ENCODE measurements around the gene LUZP4.
A peak's percentile ranks its signal among the peaks of the same experiment; 100 is the strongest.
"Not testable (repeated sequence)": the region's sequence is repeated elsewhere in the genome, so short reads cannot be mapped to it uniquely, and the experiment has no call there.

LUZP4 gene, protein sequence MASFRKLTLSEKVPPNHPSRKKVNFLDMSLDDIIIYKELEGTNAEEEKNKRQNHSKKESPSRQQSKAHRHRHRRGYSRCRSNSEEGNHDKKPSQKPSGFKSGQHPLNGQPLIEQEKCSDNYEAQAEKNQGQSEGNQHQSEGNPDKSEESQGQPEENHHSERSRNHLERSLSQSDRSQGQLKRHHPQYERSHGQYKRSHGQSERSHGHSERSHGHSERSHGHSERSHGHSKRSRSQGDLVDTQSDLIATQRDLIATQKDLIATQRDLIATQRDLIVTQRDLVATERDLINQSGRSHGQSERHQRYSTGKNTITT

DNA sequence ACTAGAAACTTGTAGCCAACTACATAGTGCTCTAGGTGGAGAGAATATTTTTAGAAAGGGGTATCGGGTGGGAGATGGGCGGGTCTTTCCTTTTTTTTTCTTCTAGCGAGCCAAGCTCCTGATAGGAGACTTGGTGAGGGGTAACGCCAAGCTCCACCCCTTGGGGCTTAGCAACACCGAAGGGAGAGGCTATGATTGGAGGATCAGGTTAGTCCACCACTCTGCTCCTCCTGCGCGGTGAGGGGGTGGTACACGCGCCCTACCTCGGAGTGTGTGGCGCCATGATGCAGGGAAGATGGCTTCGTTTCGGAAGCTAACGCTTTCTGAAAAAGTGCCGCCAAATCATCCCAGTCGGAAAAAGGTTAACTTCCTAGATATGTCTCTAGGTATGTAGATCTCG, at the start of gene LUZP4:
LUZP4 (plus strand) TSS at position 251 of the 400 bp plus-strand sequence; CDS start at position 296, 45 bp downstream.
- no peak for DNase-seq

- no peak for DNase-seq
These were observed 37.9 kb upstream of the LUZP4 start for GRCh38 chrX:115251458-115252233.

- no peak for DNase-seq
These were observed 34.5 kb upstream of the LUZP4 start for GRCh38 chrX:115255003-115255402.

DNA sequence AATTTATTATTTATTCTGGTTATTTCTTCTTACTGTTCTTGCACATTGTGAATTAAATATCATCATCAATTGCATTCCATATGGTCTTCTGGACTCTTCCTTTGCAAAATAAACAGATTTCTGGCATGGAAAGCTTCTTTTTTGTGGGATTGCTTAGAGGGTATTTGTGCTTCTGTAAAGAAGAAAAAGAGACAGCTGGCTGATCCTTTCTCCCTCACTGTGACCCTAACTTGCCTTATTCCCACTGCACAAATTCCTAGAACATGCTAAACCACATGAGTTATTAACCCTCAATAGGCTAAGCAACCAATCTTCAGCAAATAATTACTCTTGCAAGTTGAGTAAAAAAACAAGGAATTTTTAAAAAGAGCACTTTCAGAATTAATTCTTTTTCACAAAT, 31.8 kb upstream of the LUZP4 start:
- no peak for DNase-seq

DNA sequence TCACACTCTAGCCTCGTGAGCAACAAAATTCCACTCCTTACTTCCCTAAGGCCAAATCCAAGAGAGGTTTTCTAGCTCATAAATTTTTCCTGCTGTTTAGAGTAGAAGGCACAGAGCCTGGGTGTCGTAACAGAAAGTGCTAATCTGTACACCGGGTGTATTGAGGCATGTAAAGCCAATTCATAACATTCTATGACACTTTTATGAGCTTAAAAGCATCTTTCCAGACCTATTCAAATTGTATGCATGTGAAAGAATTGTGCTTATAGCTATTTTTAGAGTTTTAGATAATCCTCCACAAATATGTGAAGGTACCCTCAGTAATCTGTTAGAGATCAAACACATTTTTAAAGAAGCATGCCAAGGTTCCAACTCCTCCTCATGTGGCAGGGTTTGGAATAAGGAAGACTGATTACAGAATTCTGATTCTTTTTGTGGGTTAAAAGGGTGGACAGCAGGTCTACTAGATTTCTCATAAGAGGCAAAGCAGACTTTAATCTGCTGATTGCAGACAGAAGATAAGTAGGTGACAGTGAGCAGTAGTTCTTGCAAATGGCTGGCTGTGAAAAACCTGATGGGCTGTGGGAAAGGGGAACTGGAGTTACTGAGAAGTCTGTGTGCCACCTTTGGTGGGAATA, 30.2 kb upstream of the LUZP4 start:
- no peak for DNase-seq

- DNase-seq: no peak
These were observed 29.2 kb upstream of the LUZP4 start for GRCh38 chrX:115260330-115260729.

DNA sequence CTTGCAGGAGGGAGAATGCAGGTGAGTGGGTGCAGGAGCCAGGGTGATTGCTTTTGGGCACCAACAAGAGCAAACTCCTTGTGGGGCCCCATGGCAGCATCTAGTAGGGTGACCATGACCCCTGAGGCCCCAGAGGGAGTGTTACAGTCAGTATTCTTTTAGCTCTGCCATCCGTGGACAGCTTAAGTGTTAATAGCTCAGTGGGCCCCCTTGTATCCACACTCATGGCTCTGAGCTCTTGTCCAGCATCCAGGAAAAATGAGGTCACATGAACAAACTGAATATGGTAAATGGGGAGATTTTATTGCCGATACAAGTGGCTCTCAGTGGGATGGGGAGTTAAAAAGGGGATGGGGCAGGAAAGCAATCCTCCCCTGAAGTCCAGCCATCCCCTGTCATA, 28.4 kb upstream of the LUZP4 start:
- DNase-seq: no peak

DNA sequence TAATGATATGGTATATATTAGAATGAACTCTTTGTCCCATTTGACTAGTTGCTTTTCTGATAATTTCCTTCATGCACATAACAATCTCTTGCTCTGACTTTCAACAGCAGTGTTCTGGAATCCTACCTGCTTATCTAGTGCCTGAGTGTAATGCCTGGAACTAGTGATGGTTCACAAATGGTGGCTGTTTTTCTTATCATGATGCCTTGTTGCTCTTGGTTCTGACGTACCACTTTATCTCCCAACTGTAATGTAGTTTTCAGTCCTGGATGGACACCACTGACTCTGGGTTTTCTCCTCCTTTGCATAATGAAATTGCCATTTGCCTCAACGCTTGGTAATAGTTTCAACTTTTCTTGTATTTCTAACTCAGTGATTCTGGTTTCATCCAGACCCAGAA, 25.5 kb upstream of the LUZP4 start:
- no peak for DNase-seq

DNA sequence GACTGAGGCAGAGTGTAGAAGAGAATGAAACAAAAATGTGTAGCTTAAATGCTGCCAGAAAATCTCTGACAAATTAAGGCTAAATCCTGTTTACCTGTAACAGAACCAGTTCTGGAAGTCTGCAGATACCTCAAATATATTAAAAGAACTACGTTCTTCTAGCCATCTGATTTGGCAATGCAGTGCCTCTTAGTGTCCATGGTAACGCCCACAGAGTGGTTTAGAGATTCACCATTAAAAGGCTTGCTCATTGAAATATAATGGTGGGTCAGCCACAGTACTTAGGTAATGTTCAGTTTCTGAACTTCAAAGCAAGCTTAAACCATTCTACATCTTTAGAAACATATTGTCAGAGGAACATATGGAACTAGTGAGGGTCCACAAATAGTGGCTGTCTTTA, 23.2 kb upstream of the LUZP4 start:
- no peak for DNase-seq

- DNase-seq: no peak
These were observed 21.1 kb upstream of the LUZP4 start for GRCh38 chrX:115268421-115268820.

DNA sequence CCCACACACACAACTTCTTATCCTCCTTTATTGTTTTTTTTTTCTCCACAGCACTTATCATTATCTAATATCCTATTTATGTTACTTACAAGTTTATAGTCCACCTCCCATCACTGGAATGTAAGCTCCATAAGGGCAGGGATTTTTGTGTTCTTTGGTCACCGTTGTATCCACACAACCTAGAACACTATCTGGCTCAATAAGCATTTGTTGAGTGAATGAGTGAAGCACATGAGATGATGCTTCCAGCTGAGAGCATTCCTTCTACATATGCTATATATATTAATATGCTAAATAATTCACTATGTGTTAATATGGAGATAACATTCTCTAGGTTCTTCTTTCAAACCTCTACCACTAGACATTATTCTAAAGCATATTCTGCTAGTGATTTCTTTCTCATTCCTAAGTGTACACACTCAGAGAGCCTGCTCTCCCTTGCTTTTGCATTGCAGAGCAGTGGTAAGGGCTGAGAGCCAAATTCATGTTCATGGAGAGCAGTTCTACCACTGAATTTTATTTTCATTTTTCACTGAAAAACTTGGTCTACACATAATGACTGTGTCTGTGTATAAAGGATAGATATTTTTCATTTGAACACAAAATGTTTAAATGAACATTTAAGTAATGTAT, 20.3 kb upstream of the LUZP4 start:
- no peak for DNase-seq

DNA sequence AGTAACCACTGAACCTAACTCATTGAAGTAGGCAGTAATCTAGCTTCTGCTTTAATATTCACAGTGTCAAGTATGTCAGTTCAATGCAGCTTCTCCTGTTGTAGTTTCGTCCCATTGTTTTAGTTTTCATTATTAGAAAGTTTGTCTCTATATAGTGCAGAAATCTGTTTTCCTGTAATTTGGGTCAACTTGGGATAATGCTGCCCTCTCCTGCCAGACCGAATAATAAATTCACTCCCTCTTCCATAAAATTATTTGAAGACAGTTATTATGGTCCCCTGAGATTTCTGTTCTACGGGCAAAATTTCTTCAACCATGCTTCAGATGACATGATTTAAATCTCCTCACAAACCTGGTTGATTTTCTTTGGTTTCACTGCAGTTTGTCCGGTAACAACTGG, 4.6 kb upstream of the LUZP4 start:
- DNase-seq: no peak

DNA sequence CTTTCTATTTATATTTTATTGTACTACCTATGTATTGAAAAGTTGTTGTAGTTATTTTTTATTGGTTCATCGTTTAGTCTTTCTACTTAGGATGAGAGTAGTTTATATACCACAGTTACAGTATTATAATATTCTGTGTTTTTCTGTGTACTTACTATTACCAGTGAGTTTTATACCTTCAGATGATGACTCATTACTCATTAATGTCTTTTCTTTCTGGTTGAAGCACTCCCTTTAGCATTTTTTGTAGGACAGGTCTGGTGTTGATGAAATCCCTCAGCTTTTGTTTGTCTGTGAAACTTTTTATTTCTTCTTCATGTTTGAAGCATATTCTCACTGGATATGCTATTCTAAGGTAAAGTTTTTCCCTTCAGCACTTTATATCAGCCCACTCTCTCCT, 7.7 kb downstream of the LUZP4 start:
- DNase-seq: no peak

DNA sequence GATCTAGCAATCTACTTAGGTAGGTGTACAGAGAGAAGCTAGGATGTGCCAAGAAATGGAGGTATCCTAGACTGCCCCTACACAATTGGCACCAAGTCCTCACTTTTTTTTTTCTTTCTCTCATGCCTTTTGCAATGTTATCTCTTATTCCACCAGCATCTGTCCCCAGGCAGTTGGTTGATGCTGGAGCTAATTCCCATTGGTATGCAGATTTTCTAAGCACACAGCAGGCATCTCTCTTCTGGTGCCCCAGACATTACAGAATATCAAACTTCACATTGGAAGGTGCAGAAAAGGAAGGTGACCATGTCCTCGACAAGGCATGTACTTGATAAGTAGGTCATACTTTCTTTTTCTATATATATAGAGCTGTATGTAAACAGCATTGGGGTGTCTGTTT, 21.6 kb downstream of the LUZP4 start:
- no peak for DNase-seq

- no peak for DNase-seq
These were observed 22.1 kb downstream of the LUZP4 start for GRCh38 chrX:115311601-115312001.

- no peak for DNase-seq
These were observed 28.6 kb downstream of the LUZP4 start for GRCh38 chrX:115318139-115318538.

DNA sequence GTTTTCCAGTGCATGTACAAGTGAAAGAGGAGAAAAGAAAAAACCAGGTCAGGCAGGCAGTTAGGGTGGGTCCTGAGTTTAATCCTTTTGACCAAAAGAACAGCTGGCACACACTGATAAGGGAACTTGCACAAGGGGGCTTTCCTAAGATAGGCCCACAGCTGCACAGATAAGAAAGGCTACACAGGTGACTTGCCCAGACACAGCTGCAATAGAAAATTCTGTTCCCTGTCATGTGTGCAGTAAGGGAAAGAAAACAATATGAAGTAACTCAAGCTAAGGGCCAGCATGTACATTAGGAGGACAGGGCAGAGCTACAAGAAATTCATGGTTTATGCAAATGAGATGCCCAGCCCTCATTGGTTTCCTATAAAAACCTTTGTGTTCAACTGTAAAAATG, 32.9 kb downstream of the LUZP4 start:
- no peak for DNase-seq

DNA sequence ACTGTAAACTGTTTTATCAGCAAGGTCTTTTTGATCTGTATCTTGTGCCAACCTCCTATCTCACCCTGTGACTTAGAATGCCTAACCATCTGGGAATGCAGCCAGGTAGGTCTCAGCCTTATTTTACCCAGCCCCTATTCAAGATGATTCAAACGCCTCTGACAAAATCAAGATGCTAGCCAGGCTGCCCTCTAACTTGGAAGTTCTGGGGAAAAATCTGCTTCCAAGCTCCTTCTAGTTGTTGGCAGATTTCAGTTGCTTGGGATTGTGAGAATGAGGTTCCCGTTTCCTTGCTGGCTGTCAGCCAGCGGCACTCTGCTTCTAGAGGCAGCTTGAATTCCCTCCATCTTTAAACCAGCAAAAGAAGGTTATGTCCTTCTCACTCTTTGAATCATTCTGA, 34.7 kb downstream of the LUZP4 start:
- DNase-seq: peak; percentile 37

DNA sequence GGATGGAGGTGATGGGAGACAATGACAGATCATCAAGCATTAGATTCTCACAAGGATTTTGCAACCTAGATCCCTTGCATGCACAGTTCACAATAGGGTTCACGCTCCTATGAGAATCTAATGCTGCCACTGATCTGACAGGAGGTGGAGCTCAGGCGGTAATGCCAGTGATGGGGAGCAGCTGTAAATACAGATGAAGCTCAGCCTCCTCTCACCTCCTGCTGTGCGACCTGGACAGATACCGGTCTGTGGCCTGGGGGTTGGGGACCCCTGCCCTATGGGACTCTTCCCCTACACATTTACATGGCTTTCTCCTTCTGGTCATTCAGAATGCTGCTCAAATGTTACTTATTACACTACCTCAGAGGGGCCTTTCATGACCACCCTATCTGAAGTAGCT, 39.8 kb downstream of the LUZP4 start:
- not testable (repeated sequence) for DNase-seq

GRCh38 chrX:115330498-115331168, 41.1 kb downstream of the LUZP4 start:
- DNase-seq: peak; percentile 61

DNA sequence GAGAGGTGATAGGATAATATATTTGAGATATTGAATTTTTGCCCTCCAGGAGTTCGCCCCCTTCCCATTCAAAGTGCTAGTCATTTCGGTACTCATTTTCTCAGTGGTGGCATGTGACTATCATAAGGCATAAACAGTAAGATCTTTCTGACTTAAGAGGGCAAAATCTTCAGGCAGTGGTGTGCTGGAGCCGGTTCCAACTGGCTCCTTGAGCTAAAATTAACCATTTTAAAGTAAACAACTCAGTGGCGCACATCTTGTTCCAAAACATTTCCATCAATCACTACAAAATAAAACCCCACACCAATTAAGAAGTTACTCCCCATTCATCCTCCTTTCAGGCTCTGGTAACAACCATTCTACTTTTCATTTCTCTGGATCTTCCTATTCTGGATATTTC, 43.3 kb downstream of the LUZP4 start:
- DNase-seq: no peak

GRCh38 chrX:115333446-115333845, 43.9 kb downstream of the LUZP4 start:
- no peak for DNase-seq

Measured in left hindlimb (tissue), 1 donor.